ENCODE measurements around the gene ATP1A3.

Gene ATP1A3

GRCh38 chr19:41928754-41929535, 65.1 kb downstream of the ATP1A3 start:
- DNase-seq (ENCODE audit: low spot score), result no peak

GRCh38 chr19:41928221-41928683, 65.8 kb downstream of the ATP1A3 start, which contains the start of gene ERFL:
TSS of gene ERFL (minus strand) at chr19:41928449. CDS start at chr19:41912919, 15,530 bp downstream.
- DNase-seq (ENCODE audit: low spot score), result no peak

- no peak for DNase-seq (ENCODE audit: low spot score)
These were observed 66.4 kb downstream of the ATP1A3 start for GRCh38 chr19:41927497-41928192.

- DNase-seq (ENCODE audit: low spot score), result no peak
These were observed 67.1 kb downstream of the ATP1A3 start for GRCh38 chr19:41926763-41927496.

GRCh38 chr19:41926028-41926762, 67.8 kb downstream of the ATP1A3 start:
- no peak for DNase-seq (ENCODE audit: low spot score)

- no peak for DNase-seq (ENCODE audit: low spot score)
These were observed 68.6 kb downstream of the ATP1A3 start for GRCh38 chr19:41925208-41926003.

GRCh38 chr19:41924151-41925145, 69.6 kb downstream of the ATP1A3 start:
- no peak for DNase-seq (ENCODE audit: low spot score)

- DNase-seq (ENCODE audit: low spot score), result no peak
These were observed 70.8 kb downstream of the ATP1A3 start for GRCh38 chr19:41923045-41923788.

- no peak for DNase-seq (ENCODE audit: low spot score)
These were observed 71.4 kb downstream of the ATP1A3 start for GRCh38 chr19:41922585-41922984.

GRCh38 chr19:41921577-41922576, 72.2 kb downstream of the ATP1A3 start:
- no peak for DNase-seq (ENCODE audit: low spot score)

- DNase-seq (ENCODE audit: low spot score), result no peak
These were observed 73.0 kb downstream of the ATP1A3 start for GRCh38 chr19:41920882-41921576.

- DNase-seq (ENCODE audit: low spot score), result no peak
These were observed 73.9 kb downstream of the ATP1A3 start for GRCh38 chr19:41919948-41920712.

- DNase-seq (ENCODE audit: low spot score), result no peak
These were observed 75.3 kb downstream of the ATP1A3 start for GRCh38 chr19:41918653-41919244.

- DNase-seq (ENCODE audit: low spot score), result no peak
These were observed 75.9 kb downstream of the ATP1A3 start for GRCh38 chr19:41918095-41918494.

- no peak for DNase-seq (ENCODE audit: low spot score)
These were observed 76.4 kb downstream of the ATP1A3 start for GRCh38 chr19:41917676-41918075.

All from COLO829 (cell line).